GM12875 (cell line): ENCODE measurements around the gene BMP8A.
"Not testable (repeated sequence)": the region's sequence is repeated elsewhere in the genome, so short reads cannot be mapped to it uniquely, and the experiment has no call there.

ENCODE experiments used
- H3K4me3 ChIP-seq: one replicate; pipeline ENCODE4 v1.5.1; 2011; ENCODE audit warnings: low read depth, low read length, control low read depth
- TF ChIP-seq, protein P1 (sequence below): IDR thresholded peaks from 2 replicates; pipeline ENCODE4 v1.5.1; 2011; ENCODE audit warnings: low read depth, mild to moderate bottlenecking, control low read depth, inconsistent platforms, low read length, moderate library complexity, borderline replicate concordance; ENCODE audit not compliant: insufficient read depth

Gene BMP8A

GRCh38 chr1:39505289-39505688 is 13.9 kb downstream of the BMP8A start:
- no peak overlapping the region for H3K4me3 ChIP-seq
- TF ChIP-seq, protein P1, sequence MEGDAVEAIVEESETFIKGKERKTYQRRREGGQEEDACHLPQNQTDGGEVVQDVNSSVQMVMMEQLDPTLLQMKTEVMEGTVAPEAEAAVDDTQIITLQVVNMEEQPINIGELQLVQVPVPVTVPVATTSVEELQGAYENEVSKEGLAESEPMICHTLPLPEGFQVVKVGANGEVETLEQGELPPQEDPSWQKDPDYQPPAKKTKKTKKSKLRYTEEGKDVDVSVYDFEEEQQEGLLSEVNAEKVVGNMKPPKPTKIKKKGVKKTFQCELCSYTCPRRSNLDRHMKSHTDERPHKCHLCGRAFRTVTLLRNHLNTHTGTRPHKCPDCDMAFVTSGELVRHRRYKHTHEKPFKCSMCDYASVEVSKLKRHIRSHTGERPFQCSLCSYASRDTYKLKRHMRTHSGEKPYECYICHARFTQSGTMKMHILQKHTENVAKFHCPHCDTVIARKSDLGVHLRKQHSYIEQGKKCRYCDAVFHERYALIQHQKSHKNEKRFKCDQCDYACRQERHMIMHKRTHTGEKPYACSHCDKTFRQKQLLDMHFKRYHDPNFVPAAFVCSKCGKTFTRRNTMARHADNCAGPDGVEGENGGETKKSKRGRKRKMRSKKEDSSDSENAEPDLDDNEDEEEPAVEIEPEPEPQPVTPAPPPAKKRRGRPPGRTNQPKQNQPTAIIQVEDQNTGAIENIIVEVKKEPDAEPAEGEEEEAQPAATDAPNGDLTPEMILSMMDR: no peak

GRCh38 chr1:39507230-39507928 is 15.9 kb downstream of the BMP8A start:
- no peak overlapping the region for H3K4me3 ChIP-seq
- TF ChIP-seq, protein P1: peak; percentile 27; the same call in 1 of the 2 replicates

- H3K4me3 ChIP-seq: no peak overlapping the region
- TF ChIP-seq, protein P1: no peak
Measured at GRCh38 chr1:39508266-39508665, 16.8 kb downstream of the BMP8A start.

DNA sequence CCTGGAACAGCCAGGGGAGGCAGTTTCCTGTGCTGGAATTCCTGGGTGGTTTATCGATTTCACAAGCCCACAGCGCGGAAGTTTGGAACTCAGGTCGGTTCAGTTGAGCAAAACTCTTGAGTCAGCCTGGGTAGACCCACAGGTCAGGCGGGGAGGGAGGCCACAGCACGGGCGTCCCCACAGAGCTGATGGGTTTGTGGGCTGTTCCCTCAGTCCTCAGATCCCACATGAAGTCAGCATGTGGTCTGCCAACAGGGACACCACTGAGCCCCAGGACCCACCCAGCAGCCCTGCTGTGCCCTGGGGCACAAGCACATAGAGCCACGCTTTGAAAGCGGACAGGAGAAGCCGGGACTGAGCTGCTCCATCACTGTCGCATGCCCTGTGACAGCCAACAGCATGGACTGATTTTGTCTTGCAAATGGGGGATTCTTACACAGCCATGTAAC is 17.4 kb downstream of the BMP8A start:
- TF ChIP-seq, protein P1: no peak
- no peak overlapping the region for H3K4me3 ChIP-seq

DNA sequence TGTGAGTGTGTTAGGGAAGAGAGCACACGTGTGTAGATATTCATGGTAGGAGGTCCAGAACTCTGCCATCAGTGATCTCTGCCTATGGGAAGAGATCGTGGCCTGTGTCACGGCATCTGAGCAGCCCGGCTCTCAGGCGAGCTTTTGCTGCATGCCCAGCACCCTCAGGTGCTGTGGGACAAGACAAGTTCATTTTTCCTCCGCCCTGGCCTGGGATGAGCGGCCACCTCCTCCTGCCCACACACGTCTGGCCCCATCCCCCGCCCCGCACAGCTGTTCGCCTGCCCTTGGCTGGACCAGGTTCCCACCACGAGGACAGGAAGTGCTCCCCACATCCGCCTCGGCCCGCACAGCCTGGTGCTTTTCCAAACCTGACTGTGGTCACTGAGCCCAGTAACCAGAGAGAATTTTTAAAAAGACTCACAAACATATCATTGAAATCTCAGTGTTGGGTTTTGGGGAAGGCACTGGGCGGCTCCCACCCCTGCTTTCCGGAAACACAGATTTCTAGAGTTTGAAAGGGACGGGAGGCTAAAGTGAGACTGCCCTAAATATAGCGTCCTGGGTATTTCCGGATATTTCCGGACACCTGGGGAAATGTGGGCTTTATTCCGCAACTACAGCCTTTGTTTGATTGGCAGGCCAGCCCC is 18.0 kb downstream of the BMP8A start:
- TF ChIP-seq, protein P1: no peak

GRCh38 chr1:39510570-39511186 is 19.2 kb downstream of the BMP8A start:
- not testable (repeated sequence) for H3K4me3 ChIP-seq

More for the DNA sequence above, 18.0 kb downstream of the BMP8A start:
- no peak overlapping the region for H3K4me3 ChIP-seq

GRCh38 chr1:39511477-39511876 is 20.0 kb downstream of the BMP8A start:
- not testable (repeated sequence) for H3K4me3 ChIP-seq

- not testable (repeated sequence) for H3K4me3 ChIP-seq
Measured at GRCh38 chr1:39512234-39512847, 20.9 kb downstream of the BMP8A start.

DNA sequence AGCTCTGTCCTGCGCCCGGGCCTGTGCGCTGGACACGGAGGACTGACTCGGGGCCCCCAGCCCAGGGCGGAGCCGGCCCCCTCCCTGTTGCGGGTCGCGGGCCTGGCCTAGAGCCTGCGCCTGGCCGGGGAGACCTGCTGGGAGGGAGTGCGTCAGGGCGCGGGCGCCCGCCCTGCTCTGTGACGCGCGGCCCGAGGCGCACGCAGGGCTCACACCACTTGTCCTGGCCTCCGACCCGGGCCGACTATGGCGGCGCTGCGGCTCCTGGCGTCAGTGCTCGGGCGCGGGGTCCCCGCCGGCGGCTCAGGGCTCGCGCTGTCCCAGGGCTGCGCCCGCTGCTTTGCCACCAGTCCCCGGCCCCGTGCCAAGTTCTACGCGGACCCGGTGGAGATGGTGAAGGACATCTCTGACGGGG is 23.3 kb downstream of the BMP8A start:
- not testable (repeated sequence) for H3K4me3 ChIP-seq

DNA sequence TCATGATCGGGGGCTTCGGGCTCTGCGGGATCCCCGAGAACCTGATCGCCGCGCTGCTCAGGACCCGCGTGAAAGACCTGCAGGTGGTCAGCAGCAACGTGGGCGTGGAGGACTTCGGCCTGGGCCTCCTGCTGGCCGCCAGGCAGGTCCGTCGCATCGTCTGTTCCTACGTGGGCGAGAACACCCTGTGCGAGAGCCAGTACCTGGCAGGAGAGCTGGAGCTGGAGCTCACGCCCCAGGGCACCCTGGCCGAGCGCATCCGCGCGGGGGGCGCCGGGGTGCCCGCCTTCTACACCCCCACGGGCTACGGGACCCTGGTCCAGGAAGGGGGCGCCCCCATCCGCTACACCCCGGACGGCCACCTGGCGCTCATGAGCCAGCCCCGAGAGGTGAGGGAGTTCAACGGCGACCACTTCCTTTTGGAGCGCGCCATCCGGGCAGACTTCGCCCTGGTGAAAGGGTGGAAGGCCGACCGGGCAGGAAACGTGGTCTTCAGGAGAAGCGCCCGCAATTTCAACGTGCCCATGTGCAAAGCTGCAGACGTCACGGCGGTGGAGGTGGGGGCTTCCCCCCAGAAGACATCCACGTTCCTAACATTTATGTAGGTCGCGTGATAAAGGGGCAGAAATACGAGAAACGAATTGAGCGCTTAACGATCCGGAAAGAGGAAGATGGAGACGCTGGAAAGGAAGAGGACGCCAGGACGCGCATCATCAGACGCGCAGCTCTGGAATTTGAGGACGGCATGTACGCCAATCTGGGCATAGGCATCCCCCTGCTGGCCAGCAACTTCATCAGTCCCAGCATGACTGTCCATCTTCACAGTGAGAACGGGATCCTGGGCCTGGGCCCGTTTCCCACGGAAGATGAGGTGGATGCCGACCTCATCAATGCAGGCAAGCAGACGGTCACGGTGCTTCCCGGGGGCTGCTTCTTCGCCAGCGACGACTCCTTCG is 24.0 kb downstream of the BMP8A start:
- peak overlapping the region; percentile 21 for H3K4me3 ChIP-seq

GRCh38 chr1:39516841-39517240 is 25.4 kb downstream of the BMP8A start:
- not testable (repeated sequence) for H3K4me3 ChIP-seq

- H3K4me3 ChIP-seq: not testable (repeated sequence)
Measured at GRCh38 chr1:39517936-39518335, 26.5 kb downstream of the BMP8A start.
